Psoas muscle (tissue), 8 donors: Measurements from ENCODE around the gene TACC3. TPM values are rescaled to one million over a fixed set of nuclear protein-coding genes. Genes with fewer than 3 reads are reported as not detected.
A peak's percentile ranks its signal among the peaks of the same experiment; 100 is the strongest.

Source experiments
- ATAC-seq, 4 donors: fragments of 200-7000 bp; cut with Tn5 transposase; one replicate each; pipeline ENCODE4 v1.9.1; 2020; ENCODE audit warnings: moderate library complexity in 3 of 4, mild to moderate bottlenecking in 2 of 4
- DNase-seq, 2 donors: peaks; one replicate each; pipeline ENCODE4 v3.0.0-alpha.2; 2020
- H3K27ac ChIP-seq: fragments of 200-600 bp; one replicate; pipeline ENCODE4 v1.8.0; 2022
- H3K27me3 ChIP-seq, 3 donors: fragments of 200-600 bp in 1 of 3; one replicate each; pipeline versions ENCODE4 v1.6.1 to v1.8.0; 2013 to 2022; ENCODE audit warnings: low read length in 2 of 3, mild to moderate bottlenecking in 2 of 3, moderate library complexity in 1 of 3; ENCODE audit not compliant: insufficient read depth in 3 of 3
- H3K36me3 ChIP-seq, 2 donors: fragments of 200-600 bp in 1 of 2; one replicate each; pipeline versions ENCODE4 v1.6.1 to v1.8.0; 2013 to 2022; ENCODE audit warnings: low read depth in 1 of 2, mild to moderate bottlenecking in 1 of 2, moderate library complexity in 1 of 2; ENCODE audit not compliant: insufficient read depth in 1 of 2
- H3K4me1 ChIP-seq: fragments of 200-600 bp; one replicate; pipeline ENCODE4 v1.8.0; 2022
- H3K4me3 ChIP-seq: fragments of 200-600 bp; one replicate; pipeline ENCODE4 v1.8.0; 2022; ENCODE audit warnings: mild to moderate bottlenecking
- H3K9me3 ChIP-seq: fragments of 200-600 bp; one replicate; pipeline ENCODE4 v1.8.0; 2022
- CTCF ChIP-seq: fragments of 200-600 bp; IDR thresholded peaks from one replicate; pipeline ENCODE4 v1.8.0; 2022; ENCODE audit warnings: antibody characterized with exemption
- WGBS, 3 donors: extraction: QIAGEN DNeasy Blood & Tissue Kit; methylation state at CpG; one replicate each; pipeline versions ENCODE4 v1.1.6 to v1.1.7; 2013; 5-methylcytosine and 5-hydroxymethylcytosine counted together
- intact Hi-C, 2 donors: fragments of 100-400 bp; cut with DNase I; formaldehyde crosslinking; loops; one replicate each; pipeline versions ENCODE4 v1.11.0 to v1.14.2; 2022
- polyA plus RNA-seq, 3 donors: library from polyadenylated mRNA; stranded (reverse); fragments of 200-250 nt; gene quantifications; one replicate each; pipeline ENCODE4 v1.2.3, GENCODE V29; 2013
- total RNA-seq, 4 donors: library from RNA; stranded (reverse); fragmentation: NEBNext Ultra II Directional in 2 of 4; extraction: Animal tissue kit (Norgen Biotek cat#: 25700) in 2 of 4; gene quantifications; one replicate each; pipeline versions ENCODE4 v1.2.1 to v1.2.4, GENCODE V29; 2021 to 2023
- donor health status: healthy with polysubstance abuse.
- donor health status: DM: no; HTN: no; CAD: no; lungs with moderate emphysema.
- donor health status: Bipolar disorder and iron deficiency.
- donor health status: healthy.
- donor health status: DM: yes; HTN: yes; CAD: no.
- donor health status: DM: no; HTN: no; CAD: no.
- donor health status: DM: no; HTN: no; CAD: no.
- donor health status: DM: yes; HTN: yes; CAD: no.

The TACC3 gene
- total and polyA plus RNA-seq, 7 donors = 2.2 to 4.8 (median 2.9) TPM

GRCh38 chr4:1784395-1784788 lies 63.1 kb downstream of the TACC3 start:
- no peak overlapping the region for H3K27ac ChIP-seq
- no peaks in the 10 kb centered on the region for H3K36me3 ChIP-seq
- DNase-seq (no peak), ATAC-seq (peak in 3 of 4 donors; percentile 61 to 75 (median 71))
- no peaks in the 10 kb centered on the region for H3K27me3 ChIP-seq
- no peak overlapping the region for H3K4me3 ChIP-seq
- intact Hi-C loops = no loop called here
- H3K9me3 ChIP-seq = no peaks in the 10 kb centered on the region
- WGBS, 3 donors = 30 to 40% (median 37%) methylated on average over 10 of the region's 10 CpGs
- no peak for TF ChIP-seq CTCF
- H3K4me1 ChIP-seq = peaks cover 8% of the 10 kb centered on the region

DNA sequence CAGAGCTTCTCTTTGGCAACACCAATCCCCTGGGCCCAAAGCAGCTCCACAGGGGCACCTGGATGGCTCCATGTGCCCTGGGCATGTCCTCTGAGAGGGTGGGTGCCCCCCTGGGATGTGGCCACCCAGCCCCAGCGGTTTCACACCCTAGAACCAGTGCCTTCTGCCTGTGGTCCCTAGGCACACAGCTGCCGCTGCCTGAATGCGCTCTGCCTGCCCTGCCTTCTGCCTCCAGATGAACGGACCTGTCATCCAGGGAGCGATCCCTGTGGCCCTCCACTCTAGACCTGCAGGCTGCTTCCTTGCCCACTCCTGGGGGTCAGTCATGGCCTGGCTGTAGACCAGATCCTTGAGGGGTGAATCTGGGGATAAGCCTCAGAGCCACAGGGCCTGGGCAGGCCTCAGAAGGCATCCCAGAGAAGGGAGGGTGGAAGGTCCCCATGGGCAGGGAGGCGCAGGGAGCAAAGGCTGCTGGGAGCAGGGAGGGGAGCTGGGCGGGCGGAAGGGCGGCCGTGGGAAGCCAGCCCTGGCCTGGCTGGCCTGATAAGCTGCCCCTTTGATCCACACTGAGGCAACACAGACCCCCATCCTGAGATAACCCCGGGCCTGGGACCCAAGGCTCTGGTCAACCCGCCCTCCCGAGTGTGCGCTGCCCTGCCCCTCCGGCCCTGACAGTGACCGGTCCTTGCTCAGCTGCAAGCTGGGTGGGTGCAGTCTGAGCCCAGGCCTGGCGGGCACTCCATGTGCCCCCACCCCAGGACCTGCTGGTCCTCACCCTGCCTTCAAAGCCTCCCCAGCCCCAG lies 63.7 kb downstream of the TACC3 start:
- no peak for TF ChIP-seq CTCF
- H3K9me3 ChIP-seq = no peaks in the 10 kb centered on the region
- no peaks in the 10 kb centered on the region for H3K36me3 ChIP-seq
- no peak overlapping the region for H3K4me3 ChIP-seq
- no peaks in the 10 kb centered on the region for H3K27me3 ChIP-seq
- ATAC-seq (peak; percentile 4 to 43 (median 15)), DNase-seq (no peak)
- no peak overlapping the region for H3K27ac ChIP-seq
- H3K4me1 ChIP-seq = peaks cover 8% of the 10 kb centered on the region
- intact Hi-C loops = no loop called here
- WGBS, 3 donors = 66 to 76% (median 71%) methylated on average over 17 of the region's 17 CpGs

- no peaks in the 10 kb centered on the region for H3K27me3 ChIP-seq
- ATAC-seq (no peak), DNase-seq (no peak)
- no peaks in the 10 kb centered on the region for H3K36me3 ChIP-seq
- no peak for TF ChIP-seq CTCF
- H3K9me3 ChIP-seq = no peaks in the 10 kb centered on the region
- H3K4me1 ChIP-seq = peaks cover 8% of the 10 kb centered on the region
- no peak overlapping the region for H3K4me3 ChIP-seq
- intact Hi-C loops = no loop called here
- WGBS, 3 donors = 92 to 97% (median 93%) methylated on average over 8 to 11 of the region's 11 CpGs
- H3K27ac ChIP-seq = no peak overlapping the region
Measured at GRCh38 chr4:1785592-1785991, 64.3 kb downstream of the TACC3 start.

- no peak for ATAC-seq
- no peak for TF ChIP-seq CTCF
- intact Hi-C loops = no loop called here
- 81 to 87% (median 86%) methylated on average over 30 to 34 of the region's 34 CpGs for WGBS, 3 donors
- no peak overlapping the region for H3K27ac ChIP-seq
- H3K4me3 ChIP-seq = no peak overlapping the region
- H3K36me3 ChIP-seq = no peaks in the 10 kb centered on the region
- H3K27me3 ChIP-seq = no peaks in the 10 kb centered on the region
- no peaks in the 10 kb centered on the region for H3K9me3 ChIP-seq
- DNase-seq = no peak
- peaks cover 8% of the 10 kb centered on the region for H3K4me1 ChIP-seq
Measured at GRCh38 chr4:1786544-1787362, 65.4 kb downstream of the TACC3 start.
